GM23338 (cell line): ENCODE measurements around the gene POU2F3. TPM values are rescaled to one million over a fixed set of nuclear protein-coding genes. Genes with fewer than 3 reads are reported as not detected.

Source experiments
- ATAC-seq: fragments of 200-7000 bp; cut with Tn5 transposase; 3 replicates; pipeline ENCODE4 v1.9.1; 2020
- DNase-seq: peaks from one replicate; pipeline ENCODE4 v3.0.0-alpha.2; 2015; ENCODE audit warnings: low spot score
- H2AFZ ChIP-seq: fragments of 200-600 bp; sonication (generic); 2 replicates; pipeline ENCODE4 v1.8.0; 2016; ENCODE audit warnings: antibody characterized with exemption, mild to moderate bottlenecking, moderate library complexity
- H3F3A ChIP-seq: fragments of 200-600 bp; sonication (generic); replicated peaks from 2 replicates; pipeline ENCODE4 v1.8.0; 2017; ENCODE audit warnings: antibody characterized with exemption, mixed run types, low read depth
- H3K27ac ChIP-seq: fragments of 200-600 bp; sonication (generic); 2 replicates; pipeline ENCODE4 v1.6.1; 2016; ENCODE audit warnings: low read depth
- H3K27me3 ChIP-seq: fragments of 200-600 bp; sonication (generic); 2 replicates; pipeline ENCODE4 v1.8.0; 2016; ENCODE audit warnings: mild to moderate bottlenecking, mixed run types, moderate library complexity; ENCODE audit not compliant: insufficient read depth
- H3K36me3 ChIP-seq: fragments of 200-600 bp; sonication (generic); 2 replicates; pipeline ENCODE4 v1.8.0; 2016; ENCODE audit warnings: mild to moderate bottlenecking; ENCODE audit not compliant: insufficient read depth
- H3K4me1 ChIP-seq: fragments of 200-600 bp; sonication (generic); 2 replicates; pipeline ENCODE4 v1.8.0; 2016; ENCODE audit warnings: mild to moderate bottlenecking, moderate library complexity; ENCODE audit not compliant: insufficient read depth
- H3K4me2 ChIP-seq: fragments of 200-600 bp; sonication (generic); 2 replicates; pipeline ENCODE4 v1.7.1; 2017; ENCODE audit warnings: mixed run types
- H3K4me3 ChIP-seq: fragments of 200-600 bp; sonication (generic); 2 replicates; pipeline ENCODE4 v1.6.1; 2016; ENCODE audit warnings: mixed run types
- H3K79me2 ChIP-seq: fragments of 200-600 bp; sonication (generic); replicated peaks from 2 replicates; pipeline ENCODE4 v1.8.0; 2017; ENCODE audit warnings: mild to moderate bottlenecking; ENCODE audit not compliant: insufficient read depth
- H3K9me2 ChIP-seq: fragments of 200-600 bp; sonication (generic); 2 replicates; pipeline ENCODE4 v1.8.0; 2017; ENCODE audit not compliant: insufficient read depth
- H4K20me1 ChIP-seq: fragments of 200-600 bp; sonication (generic); replicated peaks from 2 replicates; pipeline ENCODE4 v1.8.0; 2017; ENCODE audit warnings: mild to moderate bottlenecking; ENCODE audit not compliant: insufficient read depth
- H3K27ac Mint-ChIP-seq: 2 replicates; pipeline ENCODE4 v1.8.0; 2020; ENCODE audit warnings: inconsistent platforms, mild to moderate bottlenecking, moderate library complexity, mixed read lengths
- H3K27me3 Mint-ChIP-seq: 3 replicates; pipeline ENCODE4 v1.8.0; 2022; ENCODE audit warnings: low read depth, mild to moderate bottlenecking, moderate library complexity, mixed read lengths, inconsistent platforms; ENCODE audit not compliant: insufficient read depth, poor library complexity
- H3K36me3 Mint-ChIP-seq: 3 replicates; pipeline ENCODE4 v1.8.0; 2021; ENCODE audit warnings: low read depth, mild to moderate bottlenecking, inconsistent platforms, moderate library complexity, mixed read lengths
- H3K4me1 Mint-ChIP-seq: 3 replicates; pipeline ENCODE4 v1.8.0; 2020; ENCODE audit warnings: mild to moderate bottlenecking, inconsistent platforms, mixed read lengths
- H3K4me3 Mint-ChIP-seq: 3 replicates; pipeline ENCODE4 v1.8.0; 2021; ENCODE audit warnings: moderate library complexity, mild to moderate bottlenecking, inconsistent platforms, mixed read lengths
- H3K9me3 Mint-ChIP-seq: 3 replicates; pipeline ENCODE4 v1.8.0; 2020; ENCODE audit warnings: moderate library complexity, mild to moderate bottlenecking, inconsistent platforms, mixed read lengths
- CREB1 ChIP-seq: fragments of 250-450 bp; sonication (Bioruptor Pico); IDR thresholded peaks from 2 replicates; pipeline ENCODE4 v1.5.0; 2020; ENCODE audit warnings: low read depth, mild to moderate bottlenecking, moderate library complexity
- EZH2 ChIP-seq: fragments of 200-600 bp; sonication (generic); IDR thresholded peaks from one replicate; pipeline ENCODE4 v1.8.0; 2017; ENCODE audit warnings: antibody characterized with exemption, mild to moderate bottlenecking, low read depth; ENCODE audit not compliant: unreplicated experiment
- JUNB ChIP-seq: IDR thresholded peaks from one replicate; pipeline ENCODE4 v1.6.1; 2016; ENCODE audit warnings: antibody characterized with exemption; ENCODE audit not compliant: unreplicated experiment
- NANOG ChIP-seq: IDR thresholded peaks from 2 replicates; pipeline ENCODE4 v1.6.1; 2016; ENCODE audit warnings: antibody characterized with exemption, borderline replicate concordance
- POLR2AphosphoS5 ChIP-seq: IDR thresholded peaks from 2 replicates; pipeline ENCODE4 v1.6.1; 2016; ENCODE audit warnings: antibody characterized with exemption, low read depth
- STAT1 ChIP-seq: IDR thresholded peaks from one replicate; pipeline ENCODE4 v1.6.1; 2016; ENCODE audit warnings: antibody characterized with exemption; ENCODE audit not compliant: unreplicated experiment
- ZNF331 ChIP-seq: fragments of 250-450 bp; sonication (Bioruptor Pico); IDR thresholded peaks from 2 replicates; pipeline ENCODE4 v1.5.0; 2020; ENCODE audit warnings: low read depth, mild to moderate bottlenecking, moderate library complexity
- polyA plus RNA-seq: library from polyadenylated mRNA; unstranded; fragments of >200 nt; fragmentation: Nextera tagmentation; extraction: Ambion mirVana; gene quantifications from 2 replicates; pipeline ENCODE4 v1.2.1, GENCODE V29; 2016
- total RNA-seq: library from RNA; depleted of rRNA; stranded (reverse); fragments of >200 nt; shearing (Covaris generic); gene quantifications from 2 replicates; pipeline ENCODE4 v1.2.3, GENCODE V29; 2014
- TF ChIP-seq, protein P1 (sequence below): IDR thresholded peaks from one replicate; pipeline ENCODE4 v1.6.1; 2018; ENCODE audit warnings: antibody characterized with exemption; ENCODE audit not compliant: unreplicated experiment
- TF ChIP-seq, protein P2 (sequence below): fragments of 250-450 bp; sonication (Bioruptor Pico); IDR thresholded peaks from 2 replicates; pipeline ENCODE4 v1.5.0; 2020; ENCODE audit warnings: mild to moderate bottlenecking, moderate library complexity
- TF ChIP-seq, protein P3 (sequence below), 2 experiments: fragments of 200-600 bp in 1 of 2; sonication (generic) in 1 of 2; conservative IDR thresholded peaks; 2 replicates each; pipeline versions ENCODE4 v1.5.1 to v1.6.1; 2016 to 2017; ENCODE audit warnings: antibody characterized with exemption in 2 of 2, low read depth in 2 of 2, mild to moderate bottlenecking in 2 of 2, moderate library complexity in 1 of 2
- TF ChIP-seq, protein P4 (sequence below): IDR thresholded peaks from 2 replicates; pipeline ENCODE4 v1.6.1; 2016; ENCODE audit warnings: antibody characterized with exemption

POU2F3 gene
- total and polyA plus RNA-seq, 2 experiments from 2014 or later = 0.45 to 0.79 TPM

DNA sequence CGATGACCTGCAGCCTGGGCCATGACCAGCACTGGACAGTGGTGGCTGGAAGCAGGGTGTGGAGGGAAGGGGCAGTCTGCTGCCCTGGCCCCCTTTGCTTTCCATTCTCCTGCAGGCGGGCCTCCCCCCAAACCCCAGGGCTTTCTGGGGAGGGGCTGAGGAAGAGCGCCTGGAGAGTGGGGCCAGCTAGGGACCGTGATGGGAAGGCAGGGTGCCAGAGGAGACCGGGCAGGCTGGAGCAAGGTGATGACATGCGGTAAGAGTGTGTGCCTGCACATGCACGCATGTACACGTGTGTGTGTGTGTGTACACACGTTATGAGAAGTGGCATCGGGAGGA lies 21.3 kb upstream of the POU2F3 start:
- Mint-ChIP-seq H3K36me3 (no peaks in the 10 kb centered on the region; the same call in 2 of the 3 replicates), H3K27me3 (peaks cover 47% of the 10 kb centered on the region), H3K4me3 (no peak overlapping the region), H3K9me3 (no peaks in the 10 kb centered on the region), H3K27ac (no peak overlapping the region), H3K4me1 (peaks cover 23% of the 10 kb centered on the region)
- H3K27me3 ChIP-seq = peaks cover 42% of the 10 kb centered on the region
- H3K36me3 ChIP-seq = no peaks in the 10 kb centered on the region
- H3K79me2 ChIP-seq = no peaks in the 10 kb centered on the region
- TF ChIP-seq, protein P1, sequence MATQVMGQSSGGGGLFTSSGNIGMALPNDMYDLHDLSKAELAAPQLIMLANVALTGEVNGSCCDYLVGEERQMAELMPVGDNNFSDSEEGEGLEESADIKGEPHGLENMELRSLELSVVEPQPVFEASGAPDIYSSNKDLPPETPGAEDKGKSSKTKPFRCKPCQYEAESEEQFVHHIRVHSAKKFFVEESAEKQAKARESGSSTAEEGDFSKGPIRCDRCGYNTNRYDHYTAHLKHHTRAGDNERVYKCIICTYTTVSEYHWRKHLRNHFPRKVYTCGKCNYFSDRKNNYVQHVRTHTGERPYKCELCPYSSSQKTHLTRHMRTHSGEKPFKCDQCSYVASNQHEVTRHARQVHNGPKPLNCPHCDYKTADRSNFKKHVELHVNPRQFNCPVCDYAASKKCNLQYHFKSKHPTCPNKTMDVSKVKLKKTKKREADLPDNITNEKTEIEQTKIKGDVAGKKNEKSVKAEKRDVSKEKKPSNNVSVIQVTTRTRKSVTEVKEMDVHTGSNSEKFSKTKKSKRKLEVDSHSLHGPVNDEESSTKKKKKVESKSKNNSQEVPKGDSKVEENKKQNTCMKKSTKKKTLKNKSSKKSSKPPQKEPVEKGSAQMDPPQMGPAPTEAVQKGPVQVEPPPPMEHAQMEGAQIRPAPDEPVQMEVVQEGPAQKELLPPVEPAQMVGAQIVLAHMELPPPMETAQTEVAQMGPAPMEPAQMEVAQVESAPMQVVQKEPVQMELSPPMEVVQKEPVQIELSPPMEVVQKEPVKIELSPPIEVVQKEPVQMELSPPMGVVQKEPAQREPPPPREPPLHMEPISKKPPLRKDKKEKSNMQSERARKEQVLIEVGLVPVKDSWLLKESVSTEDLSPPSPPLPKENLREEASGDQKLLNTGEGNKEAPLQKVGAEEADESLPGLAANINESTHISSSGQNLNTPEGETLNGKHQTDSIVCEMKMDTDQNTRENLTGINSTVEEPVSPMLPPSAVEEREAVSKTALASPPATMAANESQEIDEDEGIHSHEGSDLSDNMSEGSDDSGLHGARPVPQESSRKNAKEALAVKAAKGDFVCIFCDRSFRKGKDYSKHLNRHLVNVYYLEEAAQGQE = no peak
- TF ChIP-seq ZNF331 (no peak), NANOG (no peak), JUNB (no peak), STAT1 (no peak), EZH2 (no peak), CREB1 (CRISPR knock-in tag) (no peak), POLR2AphosphoS5 (no peak)
- TF ChIP-seq, protein P2, sequence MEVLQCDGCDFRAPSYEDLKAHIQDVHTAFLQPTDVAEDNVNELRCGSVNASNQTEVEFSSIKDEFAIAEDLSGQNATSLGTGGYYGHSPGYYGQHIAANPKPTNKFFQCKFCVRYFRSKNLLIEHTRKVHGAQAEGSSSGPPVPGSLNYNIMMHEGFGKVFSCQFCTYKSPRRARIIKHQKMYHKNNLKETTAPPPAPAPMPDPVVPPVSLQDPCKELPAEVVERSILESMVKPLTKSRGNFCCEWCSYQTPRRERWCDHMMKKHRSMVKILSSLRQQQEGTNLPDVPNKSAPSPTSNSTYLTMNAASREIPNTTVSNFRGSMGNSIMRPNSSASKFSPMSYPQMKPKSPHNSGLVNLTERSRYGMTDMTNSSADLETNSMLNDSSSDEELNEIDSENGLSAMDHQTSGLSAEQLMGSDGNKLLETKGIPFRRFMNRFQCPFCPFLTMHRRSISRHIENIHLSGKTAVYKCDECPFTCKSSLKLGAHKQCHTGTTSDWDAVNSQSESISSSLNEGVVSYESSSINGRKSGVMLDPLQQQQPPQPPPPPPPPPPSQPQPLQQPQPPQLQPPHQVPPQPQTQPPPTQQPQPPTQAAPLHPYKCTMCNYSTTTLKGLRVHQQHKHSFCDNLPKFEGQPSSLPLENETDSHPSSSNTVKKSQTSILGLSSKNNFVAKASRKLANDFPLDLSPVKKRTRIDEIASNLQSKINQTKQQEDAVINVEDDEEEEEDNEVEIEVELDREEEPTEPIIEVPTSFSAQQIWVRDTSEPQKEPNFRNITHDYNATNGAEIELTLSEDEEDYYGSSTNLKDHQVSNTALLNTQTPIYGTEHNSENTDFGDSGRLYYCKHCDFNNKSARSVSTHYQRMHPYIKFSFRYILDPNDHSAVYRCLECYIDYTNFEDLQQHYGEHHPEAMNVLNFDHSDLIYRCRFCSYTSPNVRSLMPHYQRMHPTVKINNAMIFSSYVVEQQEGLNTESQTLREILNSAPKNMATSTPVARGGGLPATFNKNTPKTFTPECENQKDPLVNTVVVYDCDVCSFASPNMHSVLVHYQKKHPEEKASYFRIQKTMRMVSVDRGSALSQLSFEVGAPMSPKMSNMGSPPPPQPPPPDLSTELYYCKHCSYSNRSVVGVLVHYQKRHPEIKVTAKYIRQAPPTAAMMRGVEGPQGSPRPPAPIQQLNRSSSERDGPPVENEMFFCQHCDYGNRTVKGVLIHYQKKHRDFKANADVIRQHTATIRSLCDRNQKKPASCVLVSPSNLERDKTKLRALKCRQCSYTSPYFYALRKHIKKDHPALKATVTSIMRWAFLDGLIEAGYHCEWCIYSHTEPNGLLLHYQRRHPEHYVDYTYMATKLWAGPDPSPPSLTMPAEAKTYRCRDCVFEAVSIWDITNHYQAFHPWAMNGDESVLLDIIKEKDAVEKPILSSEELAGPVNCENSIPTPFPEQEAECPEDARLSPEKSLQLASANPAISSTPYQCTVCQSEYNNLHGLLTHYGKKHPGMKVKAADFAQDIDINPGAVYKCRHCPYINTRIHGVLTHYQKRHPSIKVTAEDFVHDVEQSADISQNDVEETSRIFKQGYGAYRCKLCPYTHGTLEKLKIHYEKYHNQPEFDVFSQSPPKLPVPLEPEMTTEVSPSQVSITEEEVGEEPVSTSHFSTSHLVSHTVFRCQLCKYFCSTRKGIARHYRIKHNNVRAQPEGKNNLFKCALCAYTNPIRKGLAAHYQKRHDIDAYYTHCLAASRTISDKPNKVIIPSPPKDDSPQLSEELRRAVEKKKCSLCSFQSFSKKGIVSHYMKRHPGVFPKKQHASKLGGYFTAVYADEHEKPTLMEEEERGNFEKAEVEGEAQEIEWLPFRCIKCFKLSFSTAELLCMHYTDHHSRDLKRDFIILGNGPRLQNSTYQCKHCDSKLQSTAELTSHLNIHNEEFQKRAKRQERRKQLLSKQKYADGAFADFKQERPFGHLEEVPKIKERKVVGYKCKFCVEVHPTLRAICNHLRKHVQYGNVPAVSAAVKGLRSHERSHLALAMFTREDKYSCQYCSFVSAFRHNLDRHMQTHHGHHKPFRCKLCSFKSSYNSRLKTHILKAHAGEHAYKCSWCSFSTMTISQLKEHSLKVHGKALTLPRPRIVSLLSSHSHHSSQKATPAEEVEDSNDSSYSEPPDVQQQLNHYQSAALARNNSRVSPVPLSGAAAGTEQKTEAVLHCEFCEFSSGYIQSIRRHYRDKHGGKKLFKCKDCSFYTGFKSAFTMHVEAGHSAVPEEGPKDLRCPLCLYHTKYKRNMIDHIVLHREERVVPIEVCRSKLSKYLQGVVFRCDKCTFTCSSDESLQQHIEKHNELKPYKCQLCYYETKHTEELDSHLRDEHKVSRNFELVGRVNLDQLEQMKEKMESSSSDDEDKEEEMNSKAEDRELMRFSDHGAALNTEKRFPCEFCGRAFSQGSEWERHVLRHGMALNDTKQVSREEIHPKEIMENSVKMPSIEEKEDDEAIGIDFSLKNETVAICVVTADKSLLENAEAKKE (CRISPR knock-in tag) = no peak
- TF ChIP-seq, protein P3, sequence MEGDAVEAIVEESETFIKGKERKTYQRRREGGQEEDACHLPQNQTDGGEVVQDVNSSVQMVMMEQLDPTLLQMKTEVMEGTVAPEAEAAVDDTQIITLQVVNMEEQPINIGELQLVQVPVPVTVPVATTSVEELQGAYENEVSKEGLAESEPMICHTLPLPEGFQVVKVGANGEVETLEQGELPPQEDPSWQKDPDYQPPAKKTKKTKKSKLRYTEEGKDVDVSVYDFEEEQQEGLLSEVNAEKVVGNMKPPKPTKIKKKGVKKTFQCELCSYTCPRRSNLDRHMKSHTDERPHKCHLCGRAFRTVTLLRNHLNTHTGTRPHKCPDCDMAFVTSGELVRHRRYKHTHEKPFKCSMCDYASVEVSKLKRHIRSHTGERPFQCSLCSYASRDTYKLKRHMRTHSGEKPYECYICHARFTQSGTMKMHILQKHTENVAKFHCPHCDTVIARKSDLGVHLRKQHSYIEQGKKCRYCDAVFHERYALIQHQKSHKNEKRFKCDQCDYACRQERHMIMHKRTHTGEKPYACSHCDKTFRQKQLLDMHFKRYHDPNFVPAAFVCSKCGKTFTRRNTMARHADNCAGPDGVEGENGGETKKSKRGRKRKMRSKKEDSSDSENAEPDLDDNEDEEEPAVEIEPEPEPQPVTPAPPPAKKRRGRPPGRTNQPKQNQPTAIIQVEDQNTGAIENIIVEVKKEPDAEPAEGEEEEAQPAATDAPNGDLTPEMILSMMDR (conservative IDR thresholded peaks at IDR 0.05; ENCODE audit: low read depth in 2 of 2) = no peak
- TF ChIP-seq, protein P4, sequence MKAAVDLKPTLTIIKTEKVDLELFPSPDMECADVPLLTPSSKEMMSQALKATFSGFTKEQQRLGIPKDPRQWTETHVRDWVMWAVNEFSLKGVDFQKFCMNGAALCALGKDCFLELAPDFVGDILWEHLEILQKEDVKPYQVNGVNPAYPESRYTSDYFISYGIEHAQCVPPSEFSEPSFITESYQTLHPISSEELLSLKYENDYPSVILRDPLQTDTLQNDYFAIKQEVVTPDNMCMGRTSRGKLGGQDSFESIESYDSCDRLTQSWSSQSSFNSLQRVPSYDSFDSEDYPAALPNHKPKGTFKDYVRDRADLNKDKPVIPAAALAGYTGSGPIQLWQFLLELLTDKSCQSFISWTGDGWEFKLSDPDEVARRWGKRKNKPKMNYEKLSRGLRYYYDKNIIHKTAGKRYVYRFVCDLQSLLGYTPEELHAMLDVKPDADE = no peak
- no peak overlapping the region for H3K4me2 ChIP-seq
- no peak overlapping the region for H2AFZ ChIP-seq
- no peaks in the 10 kb centered on the region for H3K4me1 ChIP-seq
- H3K4me3 ChIP-seq = no peak overlapping the region
- no peak overlapping the region for H3K27ac ChIP-seq
- no peaks in the 10 kb centered on the region for H3K9me2 ChIP-seq
- no peaks in the 10 kb centered on the region for H4K20me1 ChIP-seq
- H3F3A ChIP-seq = no peaks in the 10 kb centered on the region
- DNase-seq (no peak), ATAC-seq (no peak)
